ENCODE data around the gene FAF2.

Gene FAF2

GRCh38 chr5:176514244-176514950, 66.2 kb downstream of the FAF2 start:
- DNase-seq, result no peak

- DNase-seq, result no peak
These were observed 67.2 kb downstream of the FAF2 start for GRCh38 chr5:176515396-176515795.

DNA sequence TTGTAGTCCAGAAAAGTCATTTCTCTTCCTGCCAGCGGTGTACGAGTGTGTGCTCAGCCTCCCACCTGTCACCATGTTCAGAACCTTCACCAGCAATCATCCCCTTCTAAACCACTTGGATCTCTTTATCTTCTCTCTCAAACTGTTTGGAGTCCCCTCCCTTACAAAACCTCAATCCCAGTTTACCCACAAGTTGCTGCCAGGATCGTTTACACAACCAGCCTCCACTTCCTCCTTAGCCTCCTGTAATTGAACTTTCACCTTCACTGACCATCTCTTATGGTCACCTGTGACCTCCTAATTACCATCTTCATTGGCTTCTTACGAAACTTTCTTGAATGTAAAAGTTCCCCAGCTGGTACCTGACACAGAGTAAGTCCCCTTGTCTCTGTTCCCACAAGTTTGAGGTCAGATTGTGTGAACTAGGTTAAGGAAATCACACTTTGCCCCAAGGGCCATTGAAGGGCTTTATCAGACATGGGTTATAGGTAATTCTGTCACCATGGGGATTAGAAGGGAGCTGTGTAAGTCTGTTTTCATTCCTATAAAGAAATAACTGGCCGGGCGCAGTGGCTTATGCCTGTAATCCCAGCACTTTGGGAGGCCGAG, 69.0 kb downstream of the FAF2 start:
- no peak for DNase-seq

DNA sequence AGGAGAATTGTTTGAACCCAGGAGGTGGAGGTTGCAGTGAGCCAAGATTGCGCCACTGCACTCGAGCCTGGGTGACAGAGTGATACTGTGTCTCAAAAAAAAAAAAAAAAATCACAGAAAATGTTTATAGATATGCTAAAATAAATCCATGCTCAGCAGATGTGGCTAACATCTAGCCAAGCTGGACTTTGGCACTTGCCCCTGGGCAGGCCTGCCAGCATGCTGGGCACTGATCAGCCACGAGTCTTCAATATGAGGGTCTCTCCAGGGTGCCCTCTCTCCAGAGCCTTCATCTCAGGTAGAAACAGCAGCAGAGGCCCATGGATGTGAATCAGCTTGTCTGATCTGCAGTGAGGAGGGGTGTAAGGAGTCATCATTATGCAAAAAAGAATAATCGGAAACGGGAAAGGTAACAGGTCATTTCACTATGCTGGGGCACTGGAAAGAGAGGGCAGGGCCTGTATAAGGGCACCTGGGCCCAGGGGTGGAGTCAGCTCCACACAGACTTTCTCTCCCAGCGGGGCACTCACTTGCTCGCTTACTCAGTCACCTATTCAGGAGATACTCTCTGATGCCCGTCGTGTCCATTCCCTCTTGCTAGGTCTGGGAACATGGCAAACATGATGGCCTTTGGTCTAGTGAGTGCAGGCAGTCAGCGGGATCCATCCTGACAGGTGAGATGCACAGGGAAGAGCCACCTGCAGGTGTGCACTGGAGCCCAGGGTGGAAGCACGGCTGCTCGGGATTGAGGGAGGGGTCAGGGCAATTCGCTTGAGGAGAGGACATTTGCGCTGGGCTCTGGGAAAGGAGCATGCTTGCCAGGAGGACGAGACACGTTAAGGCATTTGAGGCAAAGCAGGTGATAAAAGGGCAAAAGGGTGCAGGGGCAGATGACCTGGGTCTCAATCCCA, 71.9 kb downstream of the FAF2 start:
- no peak for DNase-seq

DNA sequence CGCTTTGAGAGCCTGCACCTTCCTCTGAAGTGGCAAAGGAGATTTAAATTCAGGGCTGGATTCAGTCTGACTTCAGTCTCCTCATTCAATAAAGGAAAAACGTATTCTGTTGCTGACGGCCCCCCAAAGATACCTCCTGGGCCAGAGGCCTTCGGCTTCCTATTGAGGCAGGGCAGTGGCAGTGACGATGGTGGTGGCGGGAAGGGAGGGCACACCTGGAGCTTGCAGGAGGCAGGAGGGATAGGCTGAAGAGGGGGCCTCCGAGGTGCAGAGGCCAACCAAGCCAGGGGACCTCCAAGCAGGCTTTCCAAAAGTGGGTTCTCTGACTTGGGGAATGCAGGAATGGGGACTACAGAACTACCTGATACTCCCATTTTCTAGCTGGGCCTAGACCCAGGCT, 73.1 kb downstream of the FAF2 start:
- no peak for DNase-seq

GRCh38 chr5:176521699-176522263, 73.6 kb downstream of the FAF2 start:
- DNase-seq, result no peak

GRCh38 chr5:176524138-176524537, 76.0 kb downstream of the FAF2 start:
- no peak for DNase-seq

DNA sequence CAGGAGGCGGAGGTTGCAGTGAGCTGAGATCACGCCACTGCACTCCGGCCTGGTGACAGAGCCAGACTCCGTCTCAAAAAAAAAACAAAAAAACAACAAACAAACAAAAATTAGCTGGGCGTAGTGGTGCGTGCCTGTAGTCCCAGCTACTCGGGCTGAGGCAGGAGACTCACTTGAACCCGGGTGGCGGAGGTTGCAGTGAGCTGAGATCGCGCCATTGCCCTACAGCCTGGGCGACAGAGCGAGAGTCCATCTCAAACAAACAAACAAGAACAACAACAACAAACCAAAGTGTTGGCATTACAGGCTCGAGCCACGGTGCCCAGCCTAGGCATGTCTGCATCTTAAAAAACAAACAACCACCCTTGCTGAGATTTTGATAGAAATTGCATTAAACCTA, 76.8 kb downstream of the FAF2 start:
- no peak for DNase-seq

DNA sequence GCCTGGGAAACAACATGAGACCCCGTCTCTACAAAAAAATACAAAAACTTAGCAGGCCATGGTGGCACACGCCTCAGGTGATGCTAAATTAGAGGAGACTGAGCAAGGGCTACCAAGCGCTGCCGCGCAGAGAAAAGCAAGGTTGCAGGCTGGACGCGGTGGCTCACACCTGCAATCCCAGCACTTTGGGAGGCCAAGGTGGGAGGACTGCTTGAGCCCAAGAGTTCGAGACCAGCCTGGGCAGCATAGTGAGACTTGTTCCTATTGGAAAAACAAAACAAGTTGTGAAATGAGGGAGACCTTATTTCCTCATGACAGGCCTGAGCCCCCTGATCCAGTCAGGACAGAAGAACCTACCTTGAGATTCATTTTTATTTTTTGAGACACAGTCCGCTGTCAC, 77.5 kb downstream of the FAF2 start:
- DNase-seq, result no peak

GRCh38 chr5:176526462-176526861, 78.3 kb downstream of the FAF2 start:
- no peak for DNase-seq

DNA sequence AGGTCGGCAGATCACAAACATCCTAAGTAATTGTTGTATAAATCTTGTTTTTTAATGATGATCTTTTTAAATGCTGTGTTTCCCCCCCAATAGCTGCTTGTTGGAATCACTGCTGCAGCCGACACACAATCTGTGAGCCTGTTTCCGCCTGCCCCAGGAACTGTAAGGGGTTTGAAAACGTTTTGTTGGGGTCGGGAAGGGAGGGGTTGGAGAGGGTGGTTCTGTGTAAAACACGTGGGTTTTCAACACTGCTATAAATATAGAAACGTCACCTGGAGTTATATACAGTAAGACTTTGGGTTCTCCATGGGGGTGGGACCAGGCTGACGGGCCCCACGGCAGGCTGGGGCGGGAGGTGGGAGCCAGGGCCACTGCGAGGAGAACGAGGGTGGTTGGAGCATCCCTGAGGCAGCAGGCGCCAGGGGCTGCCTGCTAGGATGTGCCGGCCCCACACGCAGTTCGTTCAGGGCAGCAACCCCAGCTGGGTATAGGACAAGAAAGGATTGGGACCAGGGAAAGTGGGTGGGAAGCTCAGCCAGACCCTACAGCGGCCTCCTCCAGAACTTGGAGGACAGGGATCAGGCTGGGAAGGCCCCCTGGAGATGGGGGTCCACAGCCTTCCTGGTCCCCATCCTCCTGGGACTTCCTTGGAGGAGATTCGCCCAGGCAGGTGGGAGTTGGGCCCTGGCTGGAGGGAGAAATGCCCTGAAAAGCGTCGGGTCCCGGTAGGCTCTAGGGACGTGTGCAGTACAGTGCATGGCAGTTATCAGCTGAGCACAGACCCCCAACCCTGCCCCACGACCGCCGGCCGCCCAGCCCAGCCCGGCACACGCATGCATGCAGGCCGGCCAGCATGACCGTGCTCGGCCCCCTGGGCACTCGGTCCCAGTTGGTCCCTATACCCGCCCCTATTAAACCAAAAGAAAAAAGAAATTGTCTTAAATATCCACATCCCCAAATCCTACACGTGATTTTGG, 79.3 kb downstream of the FAF2 start:
- DNase-seq, result peak; percentile 48

GRCh38 chr5:176528301-176528700, 80.1 kb downstream of the FAF2 start:
- DNase-seq, result no peak

GRCh38 chr5:176528761-176529115, 80.6 kb downstream of the FAF2 start:
- DNase-seq, result no peak

- no peak for DNase-seq
These were observed 81.0 kb downstream of the FAF2 start for GRCh38 chr5:176529116-176529740.

GRCh38 chr5:176529741-176530141, 81.6 kb downstream of the FAF2 start:
- no peak for DNase-seq

DNA sequence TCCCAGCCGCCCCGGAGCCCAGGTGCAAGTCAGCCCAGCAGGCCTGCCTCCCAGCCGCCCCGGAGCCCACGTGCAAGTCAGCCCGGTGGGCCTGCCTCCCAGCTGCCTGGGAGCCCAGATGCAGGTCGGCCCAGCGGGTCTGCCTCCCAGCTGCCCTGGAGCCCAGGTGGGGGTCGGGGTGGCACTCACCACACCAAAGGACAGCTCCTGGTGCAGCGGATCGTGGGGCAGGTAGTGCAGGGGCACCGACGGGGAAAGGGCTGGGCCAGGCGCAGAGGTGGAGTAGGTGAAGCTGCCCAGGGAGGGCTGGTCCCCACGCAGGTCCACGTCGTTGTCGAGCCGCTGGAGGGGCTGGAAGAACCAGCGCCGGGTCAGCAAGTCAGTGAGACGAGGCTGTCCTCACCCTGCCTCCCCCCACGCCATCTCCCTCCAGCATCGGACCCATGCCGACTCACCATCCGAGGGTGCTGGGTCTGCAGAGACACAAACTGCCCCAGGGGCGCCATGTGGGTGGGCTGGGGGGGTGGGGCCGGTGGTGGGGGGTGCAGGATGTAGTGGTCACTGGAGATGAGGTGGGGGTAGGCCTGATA, 82.3 kb downstream of the FAF2 start:
- DNase-seq, result no peak

DNA sequence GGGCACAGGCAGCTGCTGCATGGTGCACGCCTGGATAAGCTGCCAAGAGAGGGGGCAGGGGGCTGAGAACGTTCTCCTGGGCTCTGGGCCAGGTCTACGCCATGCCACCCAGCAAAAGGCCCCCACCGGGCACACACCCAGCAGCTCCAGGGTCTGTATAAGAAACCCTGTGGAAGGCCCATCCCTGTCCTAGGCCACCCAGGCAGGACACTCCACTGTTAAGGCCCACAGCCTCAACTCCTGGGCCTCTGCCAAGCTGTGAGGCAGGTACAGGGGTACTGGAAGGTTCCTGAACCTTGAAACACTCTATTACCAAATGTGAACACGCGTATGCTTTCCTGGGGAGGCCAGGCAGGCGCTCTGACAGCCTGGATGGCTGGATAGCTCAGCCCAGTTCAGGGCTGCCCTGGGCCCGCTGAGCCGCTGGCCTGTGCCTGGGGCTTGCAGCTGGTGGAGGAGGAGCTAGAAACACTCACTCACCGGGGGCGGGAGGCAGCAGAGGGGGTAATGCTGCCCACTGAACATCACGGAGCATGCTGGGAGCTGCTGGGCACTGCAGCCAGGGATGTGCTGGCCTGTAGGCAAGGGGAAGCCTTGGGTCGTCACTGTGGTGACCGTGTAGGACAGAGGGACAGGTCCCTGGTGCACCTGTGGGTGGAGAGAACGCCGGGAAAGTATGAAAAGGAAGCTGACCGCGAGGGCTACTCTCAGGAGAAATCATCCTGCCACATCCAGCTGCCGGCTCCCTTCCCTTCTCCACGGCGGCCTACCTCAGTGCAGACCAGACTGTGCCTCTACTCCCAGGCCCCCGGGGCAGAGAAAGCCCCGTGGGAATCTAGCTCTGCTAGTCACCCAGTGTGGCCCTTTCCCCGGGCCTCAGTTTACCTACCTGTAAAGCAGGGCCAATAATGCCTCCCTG, 83.1 kb downstream of the FAF2 start:
- no peak for DNase-seq

GRCh38 chr5:176531902-176532493, 83.8 kb downstream of the FAF2 start:
- no peak for DNase-seq

DNA sequence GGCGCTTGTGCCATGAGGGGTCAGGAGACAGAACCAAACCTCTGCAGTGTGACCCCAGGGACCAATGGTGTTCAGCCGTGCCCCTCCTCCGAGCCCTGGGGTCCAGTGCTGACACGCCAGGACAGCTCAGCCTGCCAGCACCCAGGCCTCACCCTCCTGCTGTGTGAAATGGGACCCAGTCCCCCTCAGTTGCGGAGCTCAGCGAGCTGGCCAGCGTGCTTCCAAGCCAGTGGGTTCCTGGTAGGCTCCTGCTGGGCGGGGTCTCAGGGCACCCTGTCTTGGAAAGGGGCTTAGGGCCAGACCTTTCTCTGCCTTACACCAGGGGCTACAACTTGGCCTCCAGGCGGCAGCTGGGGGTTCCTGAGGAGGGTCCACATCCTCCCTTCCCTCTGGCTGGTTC, 84.6 kb downstream of the FAF2 start:
- no peak for DNase-seq

GRCh38 chr5:176533390-176533789, 85.2 kb downstream of the FAF2 start:
- no peak for DNase-seq

Measured in islet precursor cell (in vitro differentiated cells).